Retinal pigment epithelial cell (primary cell): Measurements from ENCODE around the gene VPS13A.

ENCODE experiments used
- DNase-seq: peaks from one replicate; pipeline ENCODE4 v3.0.0-alpha.2; 2010; ENCODE audit warnings: low read depth
- H3K4me3 ChIP-seq: 2 replicates; pipeline ENCODE4 v1.5.1; 2011; ENCODE audit warnings: mild to moderate bottlenecking, low read length, control low read depth, moderate library complexity
- CTCF ChIP-seq: conservative IDR thresholded peaks from 2 replicates; pipeline ENCODE4 v1.5.1; 2011; ENCODE audit warnings: low read depth, low read length, control low read depth, inconsistent platforms

Gene VPS13A

GRCh38 chr9:77183581-77183980, 6.2 kb downstream of the VPS13A start:
- DNase-seq = no peak
- H3K4me3 ChIP-seq = no peak overlapping the region
- TF ChIP-seq CTCF = no peak

GRCh38 chr9:77188242-77188641, 10.9 kb downstream of the VPS13A start:
- DNase-seq = no peak
- no peak for TF ChIP-seq CTCF

GRCh38 chr9:77194423-77194822, 17.1 kb downstream of the VPS13A start:
- DNase-seq = no peak
- no peak overlapping the region for H3K4me3 ChIP-seq
- no peak for TF ChIP-seq CTCF

More at GRCh38 chr9:77188242-77188641, 10.9 kb downstream of the VPS13A start:
- no peak overlapping the region for H3K4me3 ChIP-seq

- TF ChIP-seq CTCF = no peak
- no peak for DNase-seq
- H3K4me3 ChIP-seq = no peak overlapping the region
Measured at GRCh38 chr9:77210116-77210515, 32.8 kb downstream of the VPS13A start.

- TF ChIP-seq CTCF = no peak
- no peak for DNase-seq
- no peak overlapping the region for H3K4me3 ChIP-seq
Measured at GRCh38 chr9:77211561-77211960, 34.2 kb downstream of the VPS13A start.

- H3K4me3 ChIP-seq = no peak overlapping the region
- TF ChIP-seq CTCF = no peak
- DNase-seq = no peak
Measured at GRCh38 chr9:77212801-77213200, 35.5 kb downstream of the VPS13A start.

GRCh38 chr9:77215874-77216273, 38.5 kb downstream of the VPS13A start:
- no peak for TF ChIP-seq CTCF
- DNase-seq = no peak
- no peak overlapping the region for H3K4me3 ChIP-seq
